Fibroblast of villous mesenchyme (primary cell): ENCODE measurements around the gene KANK4. TPM values are rescaled to one million over a fixed set of nuclear protein-coding genes. Genes with fewer than 3 reads are reported as not detected.

ENCODE experiments used
- DNase-seq: peaks from one replicate; pipeline ENCODE4 v3.0.0-alpha.2; 2010; ENCODE audit warnings: low read depth
- H3K4me3 ChIP-seq: 2 replicates; pipeline ENCODE4 v1.5.1; 2011; ENCODE audit warnings: low read depth, mild to moderate bottlenecking, low read length
- small RNA-seq: library from RNA; depleted of rRNA; stranded (forward); fragments of <200 nt; gene quantifications from one replicate; pipeline ENCODE3, GENCODE V24; 2012
- total RNA-seq: library from RNA; depleted of rRNA; stranded (reverse); fragments of >200 nt; gene quantifications from 2 replicates; pipeline ENCODE4 v1.2.3, GENCODE V29; 2012
- TF ChIP-seq, protein P1 (sequence below): IDR thresholded peaks from 2 replicates; pipeline ENCODE4 v1.5.1; 2012; ENCODE audit warnings: low read depth, mild to moderate bottlenecking, low read length; ENCODE audit not compliant: insufficient read depth

Gene KANK4
- total RNA-seq, 1 donor = not detected

GRCh38 chr1:62198069-62198780 lies 121.0 kb downstream of the KANK4 start:
- TF ChIP-seq, protein P1, sequence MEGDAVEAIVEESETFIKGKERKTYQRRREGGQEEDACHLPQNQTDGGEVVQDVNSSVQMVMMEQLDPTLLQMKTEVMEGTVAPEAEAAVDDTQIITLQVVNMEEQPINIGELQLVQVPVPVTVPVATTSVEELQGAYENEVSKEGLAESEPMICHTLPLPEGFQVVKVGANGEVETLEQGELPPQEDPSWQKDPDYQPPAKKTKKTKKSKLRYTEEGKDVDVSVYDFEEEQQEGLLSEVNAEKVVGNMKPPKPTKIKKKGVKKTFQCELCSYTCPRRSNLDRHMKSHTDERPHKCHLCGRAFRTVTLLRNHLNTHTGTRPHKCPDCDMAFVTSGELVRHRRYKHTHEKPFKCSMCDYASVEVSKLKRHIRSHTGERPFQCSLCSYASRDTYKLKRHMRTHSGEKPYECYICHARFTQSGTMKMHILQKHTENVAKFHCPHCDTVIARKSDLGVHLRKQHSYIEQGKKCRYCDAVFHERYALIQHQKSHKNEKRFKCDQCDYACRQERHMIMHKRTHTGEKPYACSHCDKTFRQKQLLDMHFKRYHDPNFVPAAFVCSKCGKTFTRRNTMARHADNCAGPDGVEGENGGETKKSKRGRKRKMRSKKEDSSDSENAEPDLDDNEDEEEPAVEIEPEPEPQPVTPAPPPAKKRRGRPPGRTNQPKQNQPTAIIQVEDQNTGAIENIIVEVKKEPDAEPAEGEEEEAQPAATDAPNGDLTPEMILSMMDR = no peak
- H3K4me3 ChIP-seq = no peak overlapping the region
- no peak for DNase-seq

- TF ChIP-seq, protein P1 = no peak
- H3K4me3 ChIP-seq = no peak overlapping the region
- DNase-seq = no peak
Measured at GRCh38 chr1:62196086-62196690, 123.0 kb downstream of the KANK4 start.

- H3K4me3 ChIP-seq = no peak within 1 kb of the TSS
- no peak for DNase-seq
- TF ChIP-seq, protein P1 = no peak
Measured at GRCh38 chr1:62194651-62195544, 124.3 kb downstream of the KANK4 start, which contains the start of gene L1TD1. TSS of gene L1TD1 (plus strand) at chr1:62194849. CDS start at chr1:62206629, 11,780 bp downstream.

- no peak for DNase-seq
- H3K4me3 ChIP-seq = no peak overlapping the region
- TF ChIP-seq, protein P1 = no peak
Measured at GRCh38 chr1:62188111-62188510, 131.1 kb downstream of the KANK4 start.

GRCh38 chr1:62187548-62187947 lies 131.7 kb downstream of the KANK4 start:
- TF ChIP-seq, protein P1 = no peak
- H3K4me3 ChIP-seq = no peak overlapping the region
- DNase-seq = no peak

Small RNA genes within 50 kb of the gene (small RNA-seq; reads per million reads assigned to genes)
- not detected for gene RNU6-371P

Other genes with a start within 250 kb of the KANK4 start
- gene L1TD1, start 124.6 kb downstream of the KANK4 start, total RNA-seq = under 0.01 TPM in 1 of 2 replicates, not detected in the other
- 24.2 and 28.5 TPM in 2 replicates for gene USP1, start 117.6 kb upstream of the KANK4 start, total RNA-seq